ENCODE results near the gene UBL4A. TPM values are rescaled to one million over a fixed set of nuclear protein-coding genes. Genes with fewer than 3 reads are reported as not detected.

Gene UBL4A
- total RNA-seq, 2 donors from 2014 or later = 37.2 to 53.4 TPM

DNA sequence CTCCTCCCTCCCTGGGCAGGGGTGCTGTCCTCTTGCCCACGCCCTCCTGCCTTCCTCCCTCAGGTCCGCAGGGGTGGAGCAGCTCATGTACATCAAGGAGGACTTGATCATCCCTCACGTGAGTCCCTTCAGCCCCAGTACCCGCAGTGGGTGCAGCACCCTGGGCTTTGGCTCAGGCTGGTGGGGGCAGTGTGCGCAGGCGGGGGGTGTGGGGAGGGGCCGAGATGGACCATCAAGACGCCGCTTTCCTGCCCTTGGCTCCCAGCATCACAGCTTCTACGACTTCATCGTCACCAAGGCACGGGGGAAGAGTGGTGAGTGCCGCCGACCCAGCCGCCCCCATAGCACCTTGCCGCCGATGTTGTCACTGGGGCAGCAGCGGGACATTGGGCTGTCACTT, 36.8 kb downstream of the UBL4A start:
- no peak overlapping the region for H3K4me3 Mint-ChIP-seq
- no peaks in the 10 kb centered on the region for H3K9me3 Mint-ChIP-seq
- H3K27me3 Mint-ChIP-seq = no peaks in the 10 kb centered on the region
- peaks cover 41% of the 10 kb centered on the region for H3K36me3 Mint-ChIP-seq (ENCODE audit: low read depth)
- ATAC-seq (replicated peaks) = no peak
- H3K27ac Mint-ChIP-seq = no peak overlapping the region
- H3K4me1 Mint-ChIP-seq = no peaks in the 10 kb centered on the region

DNA sequence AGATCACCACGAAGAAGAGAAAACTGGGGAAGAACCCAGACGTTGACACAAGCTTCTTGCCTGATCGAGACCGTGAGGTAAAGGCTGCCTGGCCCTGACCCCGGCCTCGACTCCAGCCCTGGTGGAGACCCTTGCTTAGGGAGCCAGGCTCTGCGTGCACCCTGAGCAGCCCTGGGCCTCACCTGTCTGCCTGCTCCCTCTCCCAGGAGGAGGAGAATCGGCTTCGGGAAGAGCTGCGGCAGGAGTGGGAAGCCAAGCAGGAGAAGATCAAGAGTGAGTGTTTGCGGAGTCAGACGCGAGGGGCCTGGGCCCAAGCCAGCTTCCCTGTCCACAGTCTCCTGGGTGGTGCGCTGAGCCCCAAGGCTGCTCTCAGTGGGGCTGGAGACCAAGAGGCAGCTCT, 37.9 kb downstream of the UBL4A start:
- no peak overlapping the region for H3K27ac Mint-ChIP-seq
- H3K4me1 Mint-ChIP-seq = no peaks in the 10 kb centered on the region
- H3K27me3 Mint-ChIP-seq = no peaks in the 10 kb centered on the region
- H3K36me3 Mint-ChIP-seq (ENCODE audit: low read depth) = peaks cover 42% of the 10 kb centered on the region
- no peak for ATAC-seq (replicated peaks)
- no peaks in the 10 kb centered on the region for H3K9me3 Mint-ChIP-seq
- H3K4me3 Mint-ChIP-seq = no peak overlapping the region

- Mint-ChIP-seq H3K4me1 (no peaks in the 10 kb centered on the region), H3K27ac (no peak overlapping the region), H3K36me3 (ENCODE audit: low read depth) (peaks cover 58% of the 10 kb centered on the region), H3K9me3 (no peaks in the 10 kb centered on the region), H3K27me3 (no peaks in the 10 kb centered on the region), H3K4me3 (peak overlapping the region; percentile 21)
- ATAC-seq (replicated peaks) = no peak
These were observed 40.0 kb downstream of the UBL4A start for GRCh38 chrX:154446430-154446829.

- H3K27me3 Mint-ChIP-seq = no peaks in the 10 kb centered on the region
- peaks cover 63% of the 10 kb centered on the region for H3K36me3 Mint-ChIP-seq (ENCODE audit: low read depth)
- no peaks in the 10 kb centered on the region for H3K9me3 Mint-ChIP-seq
- ATAC-seq (replicated peaks) = no peak
- no peaks in the 10 kb centered on the region for H3K4me1 Mint-ChIP-seq
- peak overlapping the region; percentile 21 for H3K4me3 Mint-ChIP-seq
- H3K27ac Mint-ChIP-seq = no peak overlapping the region
These were observed 40.6 kb downstream of the UBL4A start for GRCh38 chrX:154445776-154446175.

DNA sequence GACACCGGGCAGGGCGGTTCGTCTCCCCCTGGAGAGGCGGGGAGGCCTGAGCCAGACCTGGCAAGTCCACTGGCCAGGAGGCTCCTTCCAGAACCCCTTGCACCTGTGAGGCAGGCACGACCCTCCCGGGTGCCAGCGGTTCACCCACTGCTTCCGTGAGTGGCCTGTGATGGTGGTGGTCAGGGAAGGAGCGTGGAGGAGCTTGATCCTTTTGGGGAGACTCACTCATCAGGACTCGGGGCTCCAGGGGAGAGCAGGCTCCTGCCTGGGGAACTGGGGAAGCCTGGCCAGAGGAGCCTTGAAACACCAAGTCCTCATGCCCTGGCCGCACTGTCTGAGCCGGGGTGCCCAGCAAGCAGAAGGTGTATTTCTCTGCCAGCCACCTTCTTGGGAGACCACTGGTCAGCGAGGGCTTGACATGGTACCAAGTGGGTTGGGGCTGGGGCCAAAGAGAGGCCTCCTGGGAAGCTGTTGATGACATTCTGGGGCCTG, 41.6 kb downstream of the UBL4A start:
- no peak for ATAC-seq (replicated peaks)
- Mint-ChIP-seq H3K4me1 (no peaks in the 10 kb centered on the region), H3K27ac (no peak overlapping the region), H3K9me3 (no peaks in the 10 kb centered on the region), H3K36me3 (ENCODE audit: low read depth) (peaks cover 63% of the 10 kb centered on the region), H3K4me3 (peak overlapping the region; percentile 32), H3K27me3 (no peaks in the 10 kb centered on the region)

DNA sequence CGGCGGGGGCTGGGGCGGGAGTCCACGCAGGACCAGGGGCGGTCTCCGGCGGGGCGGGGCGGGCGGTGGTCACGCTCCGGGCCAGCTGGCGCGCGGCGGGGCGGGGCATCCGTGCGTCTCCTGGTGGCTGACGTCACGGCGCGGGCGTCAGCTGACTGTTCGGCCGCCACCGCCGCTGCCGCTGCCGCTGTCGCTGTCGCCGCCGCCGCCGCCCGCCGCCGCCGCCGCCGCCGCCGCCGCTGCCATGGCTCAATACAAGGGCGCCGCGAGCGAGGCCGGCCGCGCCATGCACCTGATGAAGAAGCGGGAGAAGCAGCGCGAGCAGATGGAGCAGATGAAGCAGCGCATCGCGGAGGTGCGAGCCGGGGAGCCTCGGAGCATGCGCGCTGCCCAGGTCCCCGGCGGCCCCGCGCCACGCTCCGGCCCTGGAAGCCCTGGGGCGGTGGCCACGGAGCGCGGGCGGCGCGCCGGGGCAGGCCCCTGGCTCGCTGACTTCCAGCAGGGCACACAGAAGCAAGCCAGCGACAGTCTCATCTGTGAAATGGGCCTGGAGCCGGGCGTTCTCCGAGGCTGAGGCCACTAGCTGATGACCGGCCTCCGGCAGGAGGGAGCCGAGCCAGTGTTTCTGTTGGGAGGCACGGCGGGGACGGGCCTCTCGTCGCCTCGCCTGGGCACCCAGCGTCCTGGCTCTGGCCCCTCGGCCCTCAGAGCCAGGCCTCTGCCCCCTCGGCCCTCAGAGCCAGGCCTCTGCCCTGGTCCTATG, 42.2 kb downstream of the UBL4A start, which contains the start of gene FAM50A:
Gene FAM50A (plus strand): TSS at position 150 of the 763 bp plus-strand sequence. CDS start 95 bp downstream, at position 245.
- no peaks in the 10 kb centered on the region for H3K9me3 Mint-ChIP-seq
- H3K4me1 Mint-ChIP-seq = no peaks in the 10 kb centered on the region
- peak; percentile 92 for ATAC-seq (replicated peaks)
- H3K27me3 Mint-ChIP-seq = no peaks in the 10 kb centered on the region
- peak within 1 kb of the TSS; percentile 25 for H3K27ac Mint-ChIP-seq
- peaks cover 69% of the 10 kb centered on the region for H3K36me3 Mint-ChIP-seq (ENCODE audit: low read depth)
- H3K4me3 Mint-ChIP-seq = peak within 1 kb of the TSS; percentile 62

DNA sequence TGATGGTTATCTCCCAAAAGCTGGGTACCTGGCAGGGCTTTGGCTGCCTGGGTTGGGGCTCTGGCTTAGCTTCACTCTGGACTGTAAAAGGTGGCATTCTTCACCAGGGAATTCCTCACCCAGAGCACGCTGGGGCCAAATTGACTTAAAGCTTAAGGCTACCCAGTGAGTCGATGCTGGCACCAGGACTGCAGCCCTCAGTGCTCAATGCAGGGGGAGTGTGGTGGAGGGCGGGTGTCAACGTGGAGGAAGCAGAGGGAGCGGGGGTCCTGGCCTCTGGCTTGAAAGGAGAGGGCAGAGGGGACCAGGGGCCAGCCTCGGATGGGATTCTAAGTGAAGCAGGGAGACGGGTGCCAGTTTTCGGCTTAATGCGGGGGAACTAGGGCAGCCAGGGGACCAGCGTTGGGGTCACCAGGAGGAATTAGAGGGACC, 42.9 kb downstream of the UBL4A start:
- peak overlapping the region; percentile 25 for H3K27ac Mint-ChIP-seq
- no peaks in the 10 kb centered on the region for H3K27me3 Mint-ChIP-seq
- peak overlapping the region; percentile 62 for H3K4me3 Mint-ChIP-seq
- H3K9me3 Mint-ChIP-seq = no peaks in the 10 kb centered on the region
- H3K36me3 Mint-ChIP-seq (ENCODE audit: low read depth) = peaks cover 74% of the 10 kb centered on the region
- ATAC-seq (replicated peaks) = peak; percentile 17
- H3K4me1 Mint-ChIP-seq = no peaks in the 10 kb centered on the region

DNA sequence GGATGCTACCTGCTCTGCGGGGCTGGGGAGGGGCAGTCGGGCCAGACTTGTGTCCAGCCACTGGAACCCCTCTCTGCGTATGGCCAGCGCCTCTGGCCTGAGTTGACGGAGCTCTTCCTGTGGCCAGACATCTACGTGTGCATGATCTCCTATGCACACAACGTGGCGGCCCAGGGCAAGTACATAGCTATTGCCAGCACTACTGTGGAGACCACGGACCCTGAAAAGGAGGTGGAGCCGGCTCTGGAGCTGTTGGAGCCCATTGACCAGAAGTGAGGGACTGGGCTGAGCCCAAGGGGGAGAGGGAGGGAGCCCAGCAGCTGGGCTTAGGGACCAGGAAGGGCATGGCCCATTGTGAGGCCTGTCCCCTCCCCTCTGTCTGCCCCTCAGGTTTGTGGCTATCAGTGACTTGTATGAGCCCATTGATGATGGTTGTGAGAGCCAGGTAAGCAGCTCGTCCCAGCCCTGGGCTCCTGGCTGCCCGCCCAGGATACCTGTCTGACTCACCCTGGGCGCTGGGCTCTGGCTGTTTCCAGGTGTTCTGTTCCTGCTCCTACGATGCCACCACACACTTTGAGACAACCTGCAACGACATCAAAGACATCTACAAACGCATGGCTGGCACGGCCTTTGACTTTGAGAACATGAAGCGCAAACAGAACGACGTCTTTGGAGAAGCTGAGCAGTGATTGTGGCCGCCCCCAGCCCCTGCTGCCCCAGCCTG, 44.3 kb downstream of the UBL4A start:
- ATAC-seq (replicated peaks) = no peak
- H3K4me1 Mint-ChIP-seq = no peaks in the 10 kb centered on the region
- peak overlapping the region; percentile 37 for H3K4me3 Mint-ChIP-seq
- H3K27me3 Mint-ChIP-seq = no peaks in the 10 kb centered on the region
- no peaks in the 10 kb centered on the region for H3K9me3 Mint-ChIP-seq
- H3K36me3 Mint-ChIP-seq (ENCODE audit: low read depth) = peaks cover 75% of the 10 kb centered on the region
- no peak overlapping the region for H3K27ac Mint-ChIP-seq

DNA sequence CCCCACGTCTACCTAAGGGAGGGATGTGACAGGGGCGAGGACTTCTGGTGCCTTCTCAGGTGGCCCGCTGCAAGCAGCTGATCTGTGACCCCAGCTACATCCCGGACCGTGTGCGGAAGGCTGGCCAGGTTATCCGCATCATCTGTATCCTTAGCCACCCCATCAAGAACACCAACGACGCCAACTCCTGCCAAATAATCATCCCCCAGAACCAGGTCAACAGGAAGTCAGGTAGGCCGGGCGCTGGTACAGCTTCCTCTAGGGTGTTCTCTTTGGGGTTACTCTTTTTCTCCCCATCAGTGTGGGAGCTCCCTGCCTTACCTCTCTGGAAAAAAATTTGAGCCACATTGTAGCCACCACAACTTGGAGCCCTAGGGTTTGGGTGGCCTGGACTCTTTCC, 44.9 kb downstream of the UBL4A start:
- Mint-ChIP-seq H3K4me1 (no peaks in the 10 kb centered on the region), H3K4me3 (peak overlapping the region; percentile 37), H3K9me3 (no peaks in the 10 kb centered on the region), H3K36me3 (ENCODE audit: low read depth) (peaks cover 72% of the 10 kb centered on the region), H3K27me3 (no peaks in the 10 kb centered on the region), H3K27ac (no peak overlapping the region)
- no peak for ATAC-seq (replicated peaks)

- peaks cover 72% of the 10 kb centered on the region for H3K36me3 Mint-ChIP-seq (ENCODE audit: low read depth)
- H3K9me3 Mint-ChIP-seq = no peaks in the 10 kb centered on the region
- peak overlapping the region; percentile 37 for H3K4me3 Mint-ChIP-seq
- no peaks in the 10 kb centered on the region for H3K27me3 Mint-ChIP-seq
- peaks cover 6% of the 10 kb centered on the region for H3K4me1 Mint-ChIP-seq
- H3K27ac Mint-ChIP-seq = no peak overlapping the region
- no peak for ATAC-seq (replicated peaks)
These were observed 45.6 kb downstream of the UBL4A start for GRCh38 chrX:154440623-154441357.

- ATAC-seq (replicated peaks) = no peak
- peak overlapping the region; percentile 37 for H3K4me3 Mint-ChIP-seq
- no peak overlapping the region for H3K27ac Mint-ChIP-seq
- peaks cover 76% of the 10 kb centered on the region for H3K36me3 Mint-ChIP-seq (ENCODE audit: low read depth)
- H3K4me1 Mint-ChIP-seq = peaks cover 6% of the 10 kb centered on the region
- no peaks in the 10 kb centered on the region for H3K9me3 Mint-ChIP-seq
- no peaks in the 10 kb centered on the region for H3K27me3 Mint-ChIP-seq
These were observed 46.6 kb downstream of the UBL4A start for GRCh38 chrX:154439841-154440240.

DNA sequence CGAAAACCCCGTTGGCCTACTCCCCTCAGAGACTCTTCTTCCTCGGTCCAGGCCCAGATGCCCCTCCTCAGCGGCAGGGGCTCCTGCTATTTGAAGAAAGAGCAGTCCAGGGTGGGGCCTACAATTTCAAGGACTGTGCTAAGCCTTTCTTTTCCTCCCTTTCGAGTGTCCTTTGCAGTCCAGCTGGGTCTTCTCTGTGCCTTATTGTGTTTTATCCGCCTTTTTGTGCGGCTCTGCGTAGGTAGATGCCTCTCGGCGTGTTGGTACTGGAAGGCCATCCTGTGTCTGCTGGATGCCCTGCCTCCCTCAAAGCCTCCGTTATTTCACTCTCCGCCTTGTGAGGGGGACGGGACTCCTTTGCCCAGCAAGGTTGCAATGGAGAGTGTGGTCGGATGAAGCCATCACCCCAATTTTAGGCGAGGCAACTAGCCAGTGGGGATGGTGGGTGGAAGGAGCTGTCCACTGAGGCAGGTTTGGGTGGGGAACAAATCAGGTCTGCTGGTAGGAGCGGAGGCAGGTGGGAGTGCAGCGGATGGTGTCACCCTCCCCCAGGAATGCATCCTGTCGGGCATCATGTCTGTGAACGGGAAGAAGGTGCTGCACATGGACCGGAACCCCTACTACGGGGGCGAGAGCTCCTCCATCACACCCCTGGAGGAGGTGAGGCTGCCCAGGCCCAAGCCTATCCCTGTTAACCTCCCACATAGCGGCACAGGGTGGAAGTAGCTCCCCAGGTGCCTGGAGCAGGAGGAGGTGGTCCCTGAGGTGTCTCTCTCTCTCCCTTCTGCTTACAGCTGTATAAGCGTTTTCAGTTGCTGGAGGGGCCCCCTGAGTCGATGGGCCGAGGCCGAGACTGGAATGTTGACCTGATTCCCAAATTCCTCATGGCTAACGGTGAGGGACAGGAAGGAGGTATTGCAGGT, 48.2 kb downstream of the UBL4A start:
- Mint-ChIP-seq H3K4me3 (peak overlapping the region; percentile 91), H3K4me1 (peaks cover 6% of the 10 kb centered on the region), H3K27ac (peak overlapping the region; percentile 91), H3K27me3 (no peaks in the 10 kb centered on the region), H3K9me3 (no peaks in the 10 kb centered on the region), H3K36me3 (ENCODE audit: low read depth) (peaks cover 82% of the 10 kb centered on the region)
- ATAC-seq (replicated peaks) = no peak

DNA sequence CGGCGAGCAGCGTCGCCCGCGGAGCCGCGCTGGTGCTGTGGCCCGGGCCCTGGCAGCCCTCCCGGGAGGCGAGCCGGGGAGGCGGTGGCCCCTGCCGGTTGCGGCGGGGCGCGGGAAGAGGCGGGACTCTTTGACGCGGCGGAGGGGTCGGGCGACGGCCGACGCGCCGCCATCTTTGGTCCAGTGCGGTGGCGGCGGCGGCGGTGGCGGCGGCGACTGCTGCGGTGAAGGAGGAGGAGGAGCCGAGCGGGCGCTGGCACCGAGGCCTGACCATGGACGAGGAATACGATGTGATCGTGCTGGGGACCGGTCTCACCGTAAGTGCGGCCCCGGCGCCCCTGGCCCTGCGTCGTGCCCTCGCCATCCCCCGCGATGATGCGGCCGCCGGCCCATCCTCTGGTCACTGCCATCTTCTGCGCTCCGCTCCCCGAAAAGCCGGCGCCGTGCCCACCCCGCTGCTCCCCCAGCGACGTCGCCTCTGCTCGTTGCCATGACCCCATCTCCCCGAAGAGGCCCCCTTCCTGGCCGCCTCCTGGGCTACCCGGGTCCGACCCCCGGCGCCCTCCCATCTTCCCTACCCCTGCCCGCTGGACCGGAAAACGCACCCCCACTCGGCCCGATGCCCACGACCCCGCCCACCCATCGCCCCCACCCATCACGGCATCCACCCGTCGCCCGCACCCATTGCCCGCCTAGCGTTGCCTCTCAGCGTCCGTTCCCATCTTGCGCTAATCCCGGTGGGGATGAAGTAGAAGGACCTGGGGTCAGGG, 49.2 kb downstream of the UBL4A start, which contains the start of gene GDI1:
Gene GDI1 (plus strand): TSS at position 172 of the 770 bp plus-strand sequence. CDS start 101 bp downstream, at position 273.
- peaks cover 76% of the 10 kb centered on the region for H3K36me3 Mint-ChIP-seq (ENCODE audit: low read depth)
- H3K27me3 Mint-ChIP-seq = no peaks in the 10 kb centered on the region
- H3K9me3 Mint-ChIP-seq = no peaks in the 10 kb centered on the region
- peak; percentile 67 for ATAC-seq (replicated peaks)
- H3K4me1 Mint-ChIP-seq = peaks cover 6% of the 10 kb centered on the region
- H3K27ac Mint-ChIP-seq = peak within 1 kb of the TSS; percentile 91
- H3K4me3 Mint-ChIP-seq = peak within 1 kb of the TSS; percentile 91
